Neural cell (in vitro differentiated cells): Measurements from ENCODE around the gene KLHL11.

Experiments used
- CTCF ChIP-seq: fragments of 450-650 bp; IDR thresholded peaks from 2 replicates; pipeline ENCODE4 v1.5.1; 2014; ENCODE audit warnings: antibody characterized with exemption, mild to moderate bottlenecking, moderate library complexity; ENCODE audit not compliant: poor library complexity, severe bottlenecking
- EZH2 ChIP-seq: fragments of 200-600, 300-800 bp; shearing (Covaris generic), sonication (generic); IDR thresholded peaks from 2 replicates; pipeline ENCODE4 v1.6.1; 2014; ENCODE audit warnings: antibody characterized with exemption, low read length, borderline replicate concordance, mild to moderate bottlenecking; ENCODE audit not compliant: insufficient read depth, poor library complexity, severe bottlenecking
- POLR2AphosphoS5 ChIP-seq: IDR thresholded peaks from 2 replicates; pipeline ENCODE4 v1.6.1; 2012
- REST ChIP-seq: IDR thresholded peaks from 2 replicates; pipeline ENCODE4 v1.6.1; 2012; ENCODE audit warnings: borderline replicate concordance
- SMC3 ChIP-seq: fragments of 450-650 bp; conservative IDR thresholded peaks from 2 replicates; pipeline ENCODE4 v1.6.1; 2014; ENCODE audit warnings: antibody characterized with exemption, mild to moderate bottlenecking, moderate library complexity; ENCODE audit not compliant: poor library complexity
- TAF1 ChIP-seq: IDR thresholded peaks from 2 replicates; pipeline ENCODE4 v1.6.1; 2012; ENCODE audit warnings: low read depth

- TF ChIP-seq CTCF (no peak), SMC3 (no peak), POLR2AphosphoS5 (no peak), REST (no peak), EZH2 (no peak), TAF1 (no peak)
These were observed 28.2 kb upstream of the KLHL11 start for GRCh38 chr17:41893384-41893783.
